Activated CD8-positive, alpha-beta T cell treated with anti-CD3 and anti-CD28 coated beads for 36 hours (primary cell): Measurements from ENCODE around the gene CDH8. TPM values are rescaled to one million over a fixed set of nuclear protein-coding genes. Genes with fewer than 3 reads are reported as not detected.

Experiments
- ATAC-seq: fragments of 200-7000 bp; cut with Tn5 transposase; one replicate; pipeline ENCODE4 v1.10.0; 2021; ENCODE audit warnings: mild to moderate bottlenecking, moderate library complexity
- CTCF ChIA-PET: fragments of 350-600 bp; sonication (Branson Sonifier 250); formaldehyde crosslinking; loops from one replicate; lab custom pipeline; 2021; ENCODE audit warnings: antibody characterized with exemption; lab: Charles Lee
- POLR2A ChIA-PET: fragments of 350-600 bp; sonication (Branson Sonifier 250); formaldehyde crosslinking; loops from one replicate; lab custom pipeline; 2021; ENCODE audit warnings: antibody characterized with exemption; lab: Charles Lee
- DNase-seq: peaks from one replicate; pipeline ENCODE4 v3.0.0-alpha.2; 2020
- H3K27ac Mint-ChIP-seq: one replicate; pipeline ENCODE4 v1.8.0; 2021; ENCODE audit warnings: mild to moderate bottlenecking, mixed read lengths
- H3K27me3 Mint-ChIP-seq: one replicate; pipeline ENCODE4 v1.8.0; 2021; ENCODE audit warnings: mixed read lengths
- H3K36me3 Mint-ChIP-seq: one replicate; pipeline ENCODE4 v1.8.0; 2021; ENCODE audit warnings: low read depth, mixed read lengths
- H3K4me1 Mint-ChIP-seq: one replicate; pipeline ENCODE4 v1.8.0; 2021; ENCODE audit warnings: low read depth, mixed read lengths
- H3K4me3 Mint-ChIP-seq: one replicate; pipeline ENCODE4 v1.8.0; 2021; ENCODE audit warnings: mild to moderate bottlenecking, moderate library complexity, mixed read lengths
- H3K9me3 Mint-ChIP-seq: one replicate; pipeline ENCODE4 v1.8.0; 2021; ENCODE audit warnings: mixed read lengths
- intact Hi-C: fragments of 100-400 bp; cut with micrococcal nuclease; formaldehyde crosslinking; loops from one replicate; pipeline ENCODE4 v1.10.0; 2022
- total RNA-seq, 2 experiments: library from RNA; stranded (reverse); gene quantifications; one replicate each; pipeline ENCODE4 v1.2.3, GENCODE V29; 2021
- TF ChIP-seq, protein P1 (sequence below): fragments of 200-600 bp; IDR thresholded peaks from one replicate; pipeline ENCODE4 v1.8.0; 2022; ENCODE audit warnings: antibody characterized with exemption, mild to moderate bottlenecking

CDH8 gene
- total RNA-seq, 2 experiments from 2014 or later, result not detected

DNA sequence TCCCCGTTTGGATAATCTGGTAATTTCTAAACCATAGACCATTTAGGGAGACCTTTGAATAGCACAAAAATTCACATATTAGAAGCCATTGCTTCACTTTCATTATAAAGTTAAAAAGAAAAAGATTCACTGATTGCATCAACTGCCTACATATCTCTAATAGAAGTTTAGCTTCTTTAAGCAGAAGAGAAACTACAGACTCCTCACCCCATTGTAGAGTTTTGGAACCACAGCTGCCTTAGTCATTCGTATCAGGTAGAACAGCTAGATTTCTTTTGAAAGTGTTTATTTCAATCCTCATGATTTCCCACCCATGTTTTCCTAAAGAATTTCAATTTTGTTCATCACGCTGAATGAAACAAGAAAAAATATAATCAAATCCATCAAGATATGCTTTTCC, 144.8 kb downstream of the CDH8 start:
- H3K9me3 Mint-ChIP-seq, result peaks cover 16% of the 10 kb centered on the region
- ChIA-PET POLR2A (no interaction called here), CTCF (no interaction called here)
- no peaks in the 10 kb centered on the region for H3K27me3 Mint-ChIP-seq
- ATAC-seq (no peak), DNase-seq (no peak)
- H3K4me1 Mint-ChIP-seq, result no peaks in the 10 kb centered on the region
- H3K4me3 Mint-ChIP-seq, result no peak overlapping the region
- no peaks in the 10 kb centered on the region for H3K36me3 Mint-ChIP-seq
- intact Hi-C loops, result no loop called here
- no peak overlapping the region for H3K27ac Mint-ChIP-seq
- TF ChIP-seq, protein P1, sequence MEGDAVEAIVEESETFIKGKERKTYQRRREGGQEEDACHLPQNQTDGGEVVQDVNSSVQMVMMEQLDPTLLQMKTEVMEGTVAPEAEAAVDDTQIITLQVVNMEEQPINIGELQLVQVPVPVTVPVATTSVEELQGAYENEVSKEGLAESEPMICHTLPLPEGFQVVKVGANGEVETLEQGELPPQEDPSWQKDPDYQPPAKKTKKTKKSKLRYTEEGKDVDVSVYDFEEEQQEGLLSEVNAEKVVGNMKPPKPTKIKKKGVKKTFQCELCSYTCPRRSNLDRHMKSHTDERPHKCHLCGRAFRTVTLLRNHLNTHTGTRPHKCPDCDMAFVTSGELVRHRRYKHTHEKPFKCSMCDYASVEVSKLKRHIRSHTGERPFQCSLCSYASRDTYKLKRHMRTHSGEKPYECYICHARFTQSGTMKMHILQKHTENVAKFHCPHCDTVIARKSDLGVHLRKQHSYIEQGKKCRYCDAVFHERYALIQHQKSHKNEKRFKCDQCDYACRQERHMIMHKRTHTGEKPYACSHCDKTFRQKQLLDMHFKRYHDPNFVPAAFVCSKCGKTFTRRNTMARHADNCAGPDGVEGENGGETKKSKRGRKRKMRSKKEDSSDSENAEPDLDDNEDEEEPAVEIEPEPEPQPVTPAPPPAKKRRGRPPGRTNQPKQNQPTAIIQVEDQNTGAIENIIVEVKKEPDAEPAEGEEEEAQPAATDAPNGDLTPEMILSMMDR, result no peak

DNA sequence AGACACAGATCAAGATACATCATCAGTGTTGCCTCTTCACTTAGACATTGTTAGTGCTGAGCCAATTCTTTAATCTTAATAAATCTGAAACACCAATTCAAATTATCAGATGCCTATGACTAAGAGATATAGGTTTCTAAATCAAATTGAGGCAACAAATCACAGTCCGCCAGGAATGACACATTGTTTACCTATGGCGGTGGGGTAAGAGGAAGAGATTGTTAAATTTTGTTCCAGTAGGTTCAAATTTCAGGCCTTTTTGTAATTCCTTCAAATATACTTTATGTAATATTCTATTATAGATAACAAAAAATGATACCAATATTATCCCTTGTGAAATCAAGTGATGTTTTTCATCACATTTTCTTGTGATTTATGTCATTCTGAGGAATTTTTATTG, 145.9 kb downstream of the CDH8 start:
- H3K36me3 Mint-ChIP-seq, result no peaks in the 10 kb centered on the region
- H3K27me3 Mint-ChIP-seq, result no peaks in the 10 kb centered on the region
- POLR2A ChIA-PET, result no interaction called here
- CTCF ChIA-PET, result no interaction called here
- no peak for DNase-seq
- TF ChIP-seq, protein P1, result no peak
- no peaks in the 10 kb centered on the region for H3K4me1 Mint-ChIP-seq
- H3K27ac Mint-ChIP-seq, result no peak overlapping the region
- no peak overlapping the region for H3K4me3 Mint-ChIP-seq
- peaks cover 13% of the 10 kb centered on the region for H3K9me3 Mint-ChIP-seq
- intact Hi-C loops, result no loop called here
- ATAC-seq, result no peak

GRCh38 chr16:61887903-61888302, 148.3 kb downstream of the CDH8 start:
- TF ChIP-seq, protein P1, result no peak
- no peak overlapping the region for H3K4me3 Mint-ChIP-seq
- no peaks in the 10 kb centered on the region for H3K27me3 Mint-ChIP-seq
- H3K4me1 Mint-ChIP-seq, result no peaks in the 10 kb centered on the region
- ATAC-seq (no peak), DNase-seq (no peak)
- POLR2A ChIA-PET, result no interaction called here
- H3K9me3 Mint-ChIP-seq, result peaks cover 16% of the 10 kb centered on the region
- CTCF ChIA-PET, result no interaction called here
- no peak overlapping the region for H3K27ac Mint-ChIP-seq
- intact Hi-C loops, result no loop called here
- no peaks in the 10 kb centered on the region for H3K36me3 Mint-ChIP-seq

DNA sequence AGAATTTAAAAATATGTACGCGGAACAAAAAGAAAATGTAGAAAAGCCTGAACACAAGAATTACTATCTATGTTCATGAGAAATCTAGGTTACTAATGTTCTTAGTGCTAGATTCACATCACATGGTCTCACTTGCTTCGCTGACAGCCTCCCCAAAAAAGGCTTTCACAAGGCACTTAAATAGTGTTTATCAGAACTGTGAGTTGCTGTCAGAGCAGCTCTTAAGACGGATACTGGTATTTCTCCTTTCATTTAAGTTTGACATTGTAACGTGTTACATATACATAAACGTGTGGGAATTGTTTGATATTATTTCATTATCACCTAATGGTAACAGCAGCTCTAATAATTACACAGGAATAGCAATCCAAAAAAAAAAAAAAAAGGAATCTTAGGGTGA, 150.9 kb downstream of the CDH8 start:
- no peaks in the 10 kb centered on the region for H3K36me3 Mint-ChIP-seq
- DNase-seq (no peak), ATAC-seq (no peak)
- intact Hi-C loops, result no loop called here
- peaks cover 19% of the 10 kb centered on the region for H3K9me3 Mint-ChIP-seq
- no peaks in the 10 kb centered on the region for H3K4me1 Mint-ChIP-seq
- H3K27ac Mint-ChIP-seq, result no peak overlapping the region
- CTCF ChIA-PET, result no interaction called here
- TF ChIP-seq, protein P1, result no peak
- POLR2A ChIA-PET, result no interaction called here
- no peaks in the 10 kb centered on the region for H3K27me3 Mint-ChIP-seq
- no peak overlapping the region for H3K4me3 Mint-ChIP-seq

GRCh38 chr16:61879306-61879705, 156.9 kb downstream of the CDH8 start:
- DNase-seq, result no peak
- intact Hi-C loops, result no loop called here
- Mint-ChIP-seq H3K4me3 (no peak overlapping the region), H3K27me3 (no peaks in the 10 kb centered on the region), H3K9me3 (peaks cover 15% of the 10 kb centered on the region), H3K4me1 (no peaks in the 10 kb centered on the region), H3K36me3 (no peaks in the 10 kb centered on the region), H3K27ac (no peak overlapping the region)
- ATAC-seq, result no peak
- CTCF ChIA-PET, result no interaction called here
- TF ChIP-seq, protein P1, result no peak
- POLR2A ChIA-PET, result no interaction called here
